GM23338 (cell line): ENCODE data around the gene HBD. TPM values are rescaled to one million over a fixed set of nuclear protein-coding genes. Genes with fewer than 3 reads are reported as not detected.

ENCODE experiments used
- ATAC-seq: fragments of 200-7000 bp; cut with Tn5 transposase; 3 replicates; pipeline ENCODE4 v1.9.1; 2020
- DNase-seq: peaks from one replicate; pipeline ENCODE4 v3.0.0-alpha.2; 2015; ENCODE audit warnings: low spot score
- H2AFZ ChIP-seq: fragments of 200-600 bp; sonication (generic); 2 replicates; pipeline ENCODE4 v1.8.0; 2016; ENCODE audit warnings: antibody characterized with exemption, mild to moderate bottlenecking, moderate library complexity
- H3F3A ChIP-seq: fragments of 200-600 bp; sonication (generic); replicated peaks from 2 replicates; pipeline ENCODE4 v1.8.0; 2017; ENCODE audit warnings: antibody characterized with exemption, mixed run types, low read depth
- H3K27ac ChIP-seq: fragments of 200-600 bp; sonication (generic); 2 replicates; pipeline ENCODE4 v1.6.1; 2016; ENCODE audit warnings: low read depth
- H3K27me3 ChIP-seq: fragments of 200-600 bp; sonication (generic); 2 replicates; pipeline ENCODE4 v1.8.0; 2016; ENCODE audit warnings: mild to moderate bottlenecking, mixed run types, moderate library complexity; ENCODE audit not compliant: insufficient read depth
- H3K36me3 ChIP-seq: fragments of 200-600 bp; sonication (generic); 2 replicates; pipeline ENCODE4 v1.8.0; 2016; ENCODE audit warnings: mild to moderate bottlenecking; ENCODE audit not compliant: insufficient read depth
- H3K4me1 ChIP-seq: fragments of 200-600 bp; sonication (generic); 2 replicates; pipeline ENCODE4 v1.8.0; 2016; ENCODE audit warnings: mild to moderate bottlenecking, moderate library complexity; ENCODE audit not compliant: insufficient read depth
- H3K4me2 ChIP-seq: fragments of 200-600 bp; sonication (generic); 2 replicates; pipeline ENCODE4 v1.7.1; 2017; ENCODE audit warnings: mixed run types
- H3K4me3 ChIP-seq: fragments of 200-600 bp; sonication (generic); 2 replicates; pipeline ENCODE4 v1.6.1; 2016; ENCODE audit warnings: mixed run types
- H3K79me2 ChIP-seq: fragments of 200-600 bp; sonication (generic); replicated peaks from 2 replicates; pipeline ENCODE4 v1.8.0; 2017; ENCODE audit warnings: mild to moderate bottlenecking; ENCODE audit not compliant: insufficient read depth
- H3K9me2 ChIP-seq: fragments of 200-600 bp; sonication (generic); 2 replicates; pipeline ENCODE4 v1.8.0; 2017; ENCODE audit not compliant: insufficient read depth
- H4K20me1 ChIP-seq: fragments of 200-600 bp; sonication (generic); replicated peaks from 2 replicates; pipeline ENCODE4 v1.8.0; 2017; ENCODE audit warnings: mild to moderate bottlenecking; ENCODE audit not compliant: insufficient read depth
- H3K27ac Mint-ChIP-seq: 2 replicates; pipeline ENCODE4 v1.8.0; 2020; ENCODE audit warnings: inconsistent platforms, mild to moderate bottlenecking, moderate library complexity, mixed read lengths
- H3K27me3 Mint-ChIP-seq: 3 replicates; pipeline ENCODE4 v1.8.0; 2022; ENCODE audit warnings: low read depth, mild to moderate bottlenecking, moderate library complexity, mixed read lengths, inconsistent platforms; ENCODE audit not compliant: insufficient read depth, poor library complexity
- H3K36me3 Mint-ChIP-seq: 3 replicates; pipeline ENCODE4 v1.8.0; 2021; ENCODE audit warnings: low read depth, mild to moderate bottlenecking, inconsistent platforms, moderate library complexity, mixed read lengths
- H3K4me1 Mint-ChIP-seq: 3 replicates; pipeline ENCODE4 v1.8.0; 2020; ENCODE audit warnings: mild to moderate bottlenecking, inconsistent platforms, mixed read lengths
- H3K4me3 Mint-ChIP-seq: 3 replicates; pipeline ENCODE4 v1.8.0; 2021; ENCODE audit warnings: moderate library complexity, mild to moderate bottlenecking, inconsistent platforms, mixed read lengths
- H3K9me3 Mint-ChIP-seq: 3 replicates; pipeline ENCODE4 v1.8.0; 2020; ENCODE audit warnings: moderate library complexity, mild to moderate bottlenecking, inconsistent platforms, mixed read lengths
- CREB1 ChIP-seq: fragments of 250-450 bp; sonication (Bioruptor Pico); IDR thresholded peaks from 2 replicates; pipeline ENCODE4 v1.5.0; 2020; ENCODE audit warnings: low read depth, mild to moderate bottlenecking, moderate library complexity
- EZH2 ChIP-seq: fragments of 200-600 bp; sonication (generic); IDR thresholded peaks from one replicate; pipeline ENCODE4 v1.8.0; 2017; ENCODE audit warnings: antibody characterized with exemption, mild to moderate bottlenecking, low read depth; ENCODE audit not compliant: unreplicated experiment
- EZH2phosphoT487 ChIP-seq: fragments of 200-600 bp; sonication (generic); IDR thresholded peaks from one replicate; pipeline ENCODE4 v1.8.1; 2018; ENCODE audit warnings: antibody characterized with exemption; ENCODE audit not compliant: unreplicated experiment
- JUNB ChIP-seq: IDR thresholded peaks from one replicate; pipeline ENCODE4 v1.6.1; 2016; ENCODE audit warnings: antibody characterized with exemption; ENCODE audit not compliant: unreplicated experiment
- NANOG ChIP-seq: IDR thresholded peaks from 2 replicates; pipeline ENCODE4 v1.6.1; 2016; ENCODE audit warnings: antibody characterized with exemption, borderline replicate concordance
- POLR2AphosphoS5 ChIP-seq: IDR thresholded peaks from 2 replicates; pipeline ENCODE4 v1.6.1; 2016; ENCODE audit warnings: antibody characterized with exemption, low read depth
- REST ChIP-seq: IDR thresholded peaks from one replicate; pipeline ENCODE4 v1.6.1; 2018; ENCODE audit warnings: antibody characterized with exemption; ENCODE audit not compliant: unreplicated experiment
- STAT1 ChIP-seq: IDR thresholded peaks from one replicate; pipeline ENCODE4 v1.6.1; 2016; ENCODE audit warnings: antibody characterized with exemption; ENCODE audit not compliant: unreplicated experiment
- ZNF114 ChIP-seq: fragments of 250-450 bp; sonication (Bioruptor Pico); IDR thresholded peaks from 2 replicates; pipeline ENCODE4 v1.5.0; 2020; ENCODE audit warnings: mild to moderate bottlenecking, moderate library complexity
- ZNF331 ChIP-seq: fragments of 250-450 bp; sonication (Bioruptor Pico); IDR thresholded peaks from 2 replicates; pipeline ENCODE4 v1.5.0; 2020; ENCODE audit warnings: low read depth, mild to moderate bottlenecking, moderate library complexity
- ZNF462 ChIP-seq: fragments of 250-450 bp; sonication (Bioruptor Pico); IDR thresholded peaks from 2 replicates; pipeline ENCODE4 v1.5.0; 2020; ENCODE audit warnings: mild to moderate bottlenecking, moderate library complexity
- polyA plus RNA-seq: library from polyadenylated mRNA; unstranded; fragments of >200 nt; fragmentation: Nextera tagmentation; extraction: Ambion mirVana; gene quantifications from 2 replicates; pipeline ENCODE4 v1.2.1, GENCODE V29; 2016
- total RNA-seq: library from RNA; depleted of rRNA; stranded (reverse); fragments of >200 nt; shearing (Covaris generic); gene quantifications from 2 replicates; pipeline ENCODE4 v1.2.3, GENCODE V29; 2014
- TF ChIP-seq, protein P1 (sequence below), 2 experiments: fragments of 200-600 bp in 1 of 2; sonication (generic) in 1 of 2; conservative IDR thresholded peaks; 2 replicates each; pipeline versions ENCODE4 v1.5.1 to v1.6.1; 2016 to 2017; ENCODE audit warnings: antibody characterized with exemption in 2 of 2, low read depth in 2 of 2, mild to moderate bottlenecking in 2 of 2, moderate library complexity in 1 of 2

The HBD gene
- total and polyA plus RNA-seq, 2 experiments from 2014 or later = not detected

- H3K9me3 Mint-ChIP-seq = peaks cover 4% of the 10 kb centered on the region; the same call in 1 of the 3 replicates
- Histone ChIP-seq H3K4me1 (no peaks in the 10 kb centered on the region), H4K20me1 (no peaks in the 10 kb centered on the region), H3K27ac (no peak overlapping the region), H3K9me2 (no peaks in the 10 kb centered on the region), H3K36me3 (no peaks in the 10 kb centered on the region), H3F3A (no peaks in the 10 kb centered on the region), H2AFZ (no peak overlapping the region), H3K79me2 (no peaks in the 10 kb centered on the region), H3K4me2 (no peak overlapping the region), H3K27me3 (no peaks in the 10 kb centered on the region), H3K4me3 (no peak overlapping the region)
- no peak for ATAC-seq
- no peaks in the 10 kb centered on the region; the same call in 2 of the 3 replicates for H3K36me3 Mint-ChIP-seq
- no peak for DNase-seq
- TF ChIP-seq ZNF114 (CRISPR knock-in tag) (no peak), CREB1 (CRISPR knock-in tag) (no peak), REST (no peak), EZH2 (no peak), POLR2AphosphoS5 (no peak), EZH2phosphoT487 (no peak), STAT1 (no peak), ZNF331 (no peak), JUNB (no peak), NANOG (no peak), ZNF462 (CRISPR knock-in tag) (no peak)
- TF ChIP-seq, protein P1, sequence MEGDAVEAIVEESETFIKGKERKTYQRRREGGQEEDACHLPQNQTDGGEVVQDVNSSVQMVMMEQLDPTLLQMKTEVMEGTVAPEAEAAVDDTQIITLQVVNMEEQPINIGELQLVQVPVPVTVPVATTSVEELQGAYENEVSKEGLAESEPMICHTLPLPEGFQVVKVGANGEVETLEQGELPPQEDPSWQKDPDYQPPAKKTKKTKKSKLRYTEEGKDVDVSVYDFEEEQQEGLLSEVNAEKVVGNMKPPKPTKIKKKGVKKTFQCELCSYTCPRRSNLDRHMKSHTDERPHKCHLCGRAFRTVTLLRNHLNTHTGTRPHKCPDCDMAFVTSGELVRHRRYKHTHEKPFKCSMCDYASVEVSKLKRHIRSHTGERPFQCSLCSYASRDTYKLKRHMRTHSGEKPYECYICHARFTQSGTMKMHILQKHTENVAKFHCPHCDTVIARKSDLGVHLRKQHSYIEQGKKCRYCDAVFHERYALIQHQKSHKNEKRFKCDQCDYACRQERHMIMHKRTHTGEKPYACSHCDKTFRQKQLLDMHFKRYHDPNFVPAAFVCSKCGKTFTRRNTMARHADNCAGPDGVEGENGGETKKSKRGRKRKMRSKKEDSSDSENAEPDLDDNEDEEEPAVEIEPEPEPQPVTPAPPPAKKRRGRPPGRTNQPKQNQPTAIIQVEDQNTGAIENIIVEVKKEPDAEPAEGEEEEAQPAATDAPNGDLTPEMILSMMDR (conservative IDR thresholded peaks at IDR 0.05; ENCODE audit: low read depth in 2 of 2) = no peak
- no peaks in the 10 kb centered on the region for H3K4me1 Mint-ChIP-seq
- no peak overlapping the region for H3K4me3 Mint-ChIP-seq
- H3K27ac Mint-ChIP-seq = no peak overlapping the region
- no peaks in the 10 kb centered on the region for H3K27me3 Mint-ChIP-seq
These were observed 6.6 kb downstream of the HBD start for GRCh38 chr11:5227681-5228080.
